ENCODE results near the gene USH1C. TPM values are rescaled to one million over a fixed set of nuclear protein-coding genes. Genes with fewer than 3 reads are reported as not detected.

The USH1C gene
- not detected for polyA plus RNA-seq (ENCODE audit: insufficient read length)

- no peak for DNase-seq
These were observed at the start of gene USH1C for GRCh38 chr11:17544181-17544622. TSS of gene USH1C (minus strand) at chr11:17544416. CDS start at chr11:17544307, 109 bp downstream.

GRCh38 chr11:17593466-17594245 is 49.4 kb upstream of the USH1C start:
- no peak for DNase-seq

GRCh38 chr11:17591293-17591692 is 47.1 kb upstream of the USH1C start:
- no peak for DNase-seq

- no peak for DNase-seq
These were observed 46.2 kb upstream of the USH1C start for GRCh38 chr11:17590463-17590862.

- DNase-seq = no peak
These were observed 44.5 kb upstream of the USH1C start for GRCh38 chr11:17588721-17589120.

GRCh38 chr11:17588166-17588565 is 44.0 kb upstream of the USH1C start:
- DNase-seq = no peak

- DNase-seq = no peak
These were observed 41.9 kb upstream of the USH1C start for GRCh38 chr11:17585911-17586695.

GRCh38 chr11:17581732-17582053 is 37.5 kb upstream of the USH1C start:
- DNase-seq = no peak

GRCh38 chr11:17581036-17581731 is 37.0 kb upstream of the USH1C start:
- no peak for DNase-seq

GRCh38 chr11:17580271-17580670 is 36.1 kb upstream of the USH1C start:
- no peak for DNase-seq

GRCh38 chr11:17579451-17579850 is 35.2 kb upstream of the USH1C start:
- no peak for DNase-seq

GRCh38 chr11:17578958-17579357 is 34.7 kb upstream of the USH1C start:
- DNase-seq = no peak

GRCh38 chr11:17578296-17578695 is 34.1 kb upstream of the USH1C start:
- DNase-seq = no peak

- no peak for DNase-seq
These were observed 31.5 kb upstream of the USH1C start for GRCh38 chr11:17575431-17576425.

GRCh38 chr11:17574141-17575091 is 30.2 kb upstream of the USH1C start:
- DNase-seq = no peak

GRCh38 chr11:17573526-17573925 is 29.3 kb upstream of the USH1C start:
- DNase-seq = no peak

- no peak for DNase-seq
These were observed 28.7 kb upstream of the USH1C start for GRCh38 chr11:17572791-17573460.

- no peak for DNase-seq
These were observed 28.1 kb upstream of the USH1C start for GRCh38 chr11:17572359-17572690.

- no peak for DNase-seq
These were observed 27.5 kb upstream of the USH1C start for GRCh38 chr11:17571431-17572358.

Data from hindlimb muscle (tissue), 1 donor.